Lower lobe of right lung (tissue), 2 donors: ENCODE results near the gene USP25. TPM values are rescaled to one million over a fixed set of nuclear protein-coding genes. Genes with fewer than 3 reads are reported as not detected.

Experiments used
- ATAC-seq, 2 donors: fragments of 200-7000 bp; cut with Tn5 transposase; one replicate each; pipeline ENCODE4 v1.9.1; 2020 to 2022; ENCODE audit warnings: mild to moderate bottlenecking in 2 of 2, moderate library complexity in 2 of 2
- DNase-seq: peaks from one replicate; pipeline ENCODE4 v3.0.0-alpha.2; 2020
- H3K27ac ChIP-seq: fragments of 200-600 bp; one replicate; pipeline ENCODE4 v1.8.0; 2022
- H3K27me3 ChIP-seq: fragments of 200-600 bp; one replicate; pipeline ENCODE4 v1.8.0; 2022; ENCODE audit warnings: low read depth
- H3K36me3 ChIP-seq: fragments of 200-600 bp; one replicate; pipeline ENCODE4 v1.8.0; 2022; ENCODE audit warnings: mild to moderate bottlenecking
- H3K4me1 ChIP-seq: fragments of 200-600 bp; one replicate; pipeline ENCODE4 v1.8.0; 2022
- H3K4me3 ChIP-seq: fragments of 200-600 bp; one replicate; pipeline ENCODE4 v1.8.0; 2022; ENCODE audit warnings: mild to moderate bottlenecking
- H3K9me3 ChIP-seq: fragments of 200-600 bp; one replicate; pipeline ENCODE4 v1.8.0; 2022
- intact Hi-C: fragments of 100-400 bp; cut with DNase I; formaldehyde crosslinking; loops from one replicate; pipeline ENCODE4 v1.11.0; 2022
- long read RNA-seq: library from polyadenylated mRNA; unstranded; transcript quantifications from one replicate; pipeline ENCODE4 v2.0.0, GENCODE V29; 2021
- total RNA-seq: library from RNA; stranded (reverse); fragmentation: NEBNext Ultra II Directional; extraction: Animal tissue kit (Norgen Biotek cat#: 25700); gene quantifications from one replicate; pipeline ENCODE4 v1.2.1, GENCODE V29; 2021
- TF ChIP-seq, protein P1 (sequence below): fragments of 200-600 bp; IDR thresholded peaks from one replicate; pipeline ENCODE4 v1.8.0; 2022; ENCODE audit warnings: antibody characterized with exemption, mild to moderate bottlenecking
- donor health status: DM: no; HTN: yes; CAD: no; lungs with severe emphysema.

The USP25 gene, protein sequence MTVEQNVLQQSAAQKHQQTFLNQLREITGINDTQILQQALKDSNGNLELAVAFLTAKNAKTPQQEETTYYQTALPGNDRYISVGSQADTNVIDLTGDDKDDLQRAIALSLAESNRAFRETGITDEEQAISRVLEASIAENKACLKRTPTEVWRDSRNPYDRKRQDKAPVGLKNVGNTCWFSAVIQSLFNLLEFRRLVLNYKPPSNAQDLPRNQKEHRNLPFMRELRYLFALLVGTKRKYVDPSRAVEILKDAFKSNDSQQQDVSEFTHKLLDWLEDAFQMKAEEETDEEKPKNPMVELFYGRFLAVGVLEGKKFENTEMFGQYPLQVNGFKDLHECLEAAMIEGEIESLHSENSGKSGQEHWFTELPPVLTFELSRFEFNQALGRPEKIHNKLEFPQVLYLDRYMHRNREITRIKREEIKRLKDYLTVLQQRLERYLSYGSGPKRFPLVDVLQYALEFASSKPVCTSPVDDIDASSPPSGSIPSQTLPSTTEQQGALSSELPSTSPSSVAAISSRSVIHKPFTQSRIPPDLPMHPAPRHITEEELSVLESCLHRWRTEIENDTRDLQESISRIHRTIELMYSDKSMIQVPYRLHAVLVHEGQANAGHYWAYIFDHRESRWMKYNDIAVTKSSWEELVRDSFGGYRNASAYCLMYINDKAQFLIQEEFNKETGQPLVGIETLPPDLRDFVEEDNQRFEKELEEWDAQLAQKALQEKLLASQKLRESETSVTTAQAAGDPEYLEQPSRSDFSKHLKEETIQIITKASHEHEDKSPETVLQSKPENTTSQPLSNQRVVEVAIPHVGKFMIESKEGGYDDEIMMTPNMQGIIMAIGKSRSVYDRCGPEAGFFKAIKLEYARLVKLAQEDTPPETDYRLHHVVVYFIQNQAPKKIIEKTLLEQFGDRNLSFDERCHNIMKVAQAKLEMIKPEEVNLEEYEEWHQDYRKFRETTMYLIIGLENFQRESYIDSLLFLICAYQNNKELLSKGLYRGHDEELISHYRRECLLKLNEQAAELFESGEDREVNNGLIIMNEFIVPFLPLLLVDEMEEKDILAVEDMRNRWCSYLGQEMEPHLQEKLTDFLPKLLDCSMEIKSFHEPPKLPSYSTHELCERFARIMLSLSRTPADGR
- 74.4 TPM for total RNA-seq
- long read RNA-seq, transcript USP25-201 (24 exons, 3,973 nt), result major isoform, 24 of 52 reads
- long read RNA-seq, partial matches to known transcripts, result 3 of 52 reads
- long read RNA-seq, other reads (novel, unspliced or antisense), result 23 of 52 reads

DNA sequence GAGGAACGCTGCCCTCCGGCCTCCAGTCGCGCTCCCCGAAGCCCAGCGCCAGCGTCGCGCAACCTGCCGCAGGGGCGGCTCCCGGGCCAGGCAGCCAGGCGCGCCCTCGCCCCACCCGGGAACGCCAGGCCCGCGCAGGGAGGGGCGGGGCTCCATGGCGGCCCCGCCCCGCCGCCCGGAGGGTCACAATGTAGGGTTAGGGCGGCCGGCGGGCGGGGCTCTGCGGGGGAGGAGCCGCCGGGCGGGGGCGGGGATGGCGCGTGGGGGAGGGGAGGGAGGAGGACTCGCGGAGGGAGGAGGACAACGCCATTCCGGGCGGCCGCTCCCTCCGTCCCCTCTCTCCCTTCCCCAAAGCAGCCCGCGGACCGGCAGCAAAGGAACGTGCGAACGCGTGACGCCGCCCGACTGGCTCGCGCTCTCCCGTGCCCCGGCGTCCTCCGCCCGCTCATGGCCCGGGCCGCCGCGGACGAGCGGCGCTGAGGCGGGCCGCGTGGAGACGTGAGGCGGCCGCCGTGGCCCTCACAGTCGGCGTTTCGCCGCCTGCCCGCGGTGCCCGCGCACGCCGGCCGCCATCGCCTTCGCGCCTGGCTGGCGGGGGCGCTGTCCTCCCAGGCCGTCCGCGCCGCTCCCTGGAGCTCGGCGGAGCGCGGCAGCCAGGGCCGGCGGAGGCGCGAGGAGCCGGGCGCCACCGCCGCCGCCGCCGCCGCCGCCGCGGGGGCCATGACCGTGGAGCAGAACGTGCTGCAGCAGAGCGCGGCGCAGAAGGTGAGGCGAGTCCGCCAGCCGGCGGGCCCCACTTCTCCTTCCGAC lies at the start of gene USP25:
TSS of gene USP25 (plus strand) at position 309 of the 810 bp plus-strand sequence. CDS start at position 721, 412 bp downstream.
- peak within 1 kb of the TSS; percentile 74 for H3K4me3 ChIP-seq

DNA sequence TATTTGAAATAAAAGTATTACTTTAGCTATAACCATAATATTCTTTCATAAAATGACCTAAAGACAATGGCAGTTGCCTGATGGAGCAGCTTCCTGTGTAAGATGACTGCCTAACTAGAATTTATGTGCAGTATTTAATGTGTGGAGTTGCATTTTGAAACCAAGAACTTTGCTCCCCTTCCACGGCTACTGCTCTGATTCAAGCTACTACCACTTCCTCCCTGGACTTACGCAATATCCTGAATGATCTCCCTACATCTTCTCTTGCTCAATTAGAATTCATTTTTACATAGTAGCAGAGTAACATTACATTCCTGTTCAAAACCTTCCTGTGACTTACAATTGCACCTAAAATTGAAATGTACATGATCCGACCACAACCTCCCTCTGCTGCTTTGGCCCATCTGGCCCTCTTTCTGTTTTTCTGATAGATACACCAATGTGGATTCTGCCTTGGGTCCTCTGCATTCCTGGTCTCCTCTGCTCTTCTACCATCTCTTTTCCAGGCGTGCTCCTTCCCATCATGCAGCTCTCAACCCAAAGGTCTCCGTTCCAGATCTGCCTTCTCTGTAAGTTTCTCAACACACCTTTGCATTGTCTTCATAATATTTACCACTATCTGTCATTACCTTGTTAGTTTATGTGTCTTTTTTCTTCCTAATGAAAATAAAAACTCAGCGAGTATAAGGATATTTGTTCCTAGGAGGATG lies 47.4 kb upstream of the USP25 start:
- peak overlapping the region; percentile 24 for H3K4me3 ChIP-seq
- ATAC-seq, result peak; percentile 82 to 87
- no peaks in the 10 kb centered on the region for H3K9me3 ChIP-seq
- H3K4me1 ChIP-seq, result no peaks in the 10 kb centered on the region
- H3K27me3 ChIP-seq, result no peaks in the 10 kb centered on the region
- TF ChIP-seq, protein P1, sequence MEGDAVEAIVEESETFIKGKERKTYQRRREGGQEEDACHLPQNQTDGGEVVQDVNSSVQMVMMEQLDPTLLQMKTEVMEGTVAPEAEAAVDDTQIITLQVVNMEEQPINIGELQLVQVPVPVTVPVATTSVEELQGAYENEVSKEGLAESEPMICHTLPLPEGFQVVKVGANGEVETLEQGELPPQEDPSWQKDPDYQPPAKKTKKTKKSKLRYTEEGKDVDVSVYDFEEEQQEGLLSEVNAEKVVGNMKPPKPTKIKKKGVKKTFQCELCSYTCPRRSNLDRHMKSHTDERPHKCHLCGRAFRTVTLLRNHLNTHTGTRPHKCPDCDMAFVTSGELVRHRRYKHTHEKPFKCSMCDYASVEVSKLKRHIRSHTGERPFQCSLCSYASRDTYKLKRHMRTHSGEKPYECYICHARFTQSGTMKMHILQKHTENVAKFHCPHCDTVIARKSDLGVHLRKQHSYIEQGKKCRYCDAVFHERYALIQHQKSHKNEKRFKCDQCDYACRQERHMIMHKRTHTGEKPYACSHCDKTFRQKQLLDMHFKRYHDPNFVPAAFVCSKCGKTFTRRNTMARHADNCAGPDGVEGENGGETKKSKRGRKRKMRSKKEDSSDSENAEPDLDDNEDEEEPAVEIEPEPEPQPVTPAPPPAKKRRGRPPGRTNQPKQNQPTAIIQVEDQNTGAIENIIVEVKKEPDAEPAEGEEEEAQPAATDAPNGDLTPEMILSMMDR, result no peak
- intact Hi-C loops, result no loop called here
- DNase-seq, result no peak
- peak overlapping the region; percentile 75 for H3K27ac ChIP-seq
- no peaks in the 10 kb centered on the region for H3K36me3 ChIP-seq

More for the DNA sequence above, at the start of gene USP25:
- DNase-seq (peak; percentile 94), ATAC-seq (peak; percentile 98 to 99)
- TF ChIP-seq, protein P1, result peak; percentile 13
- no peaks in the 10 kb centered on the region for H3K9me3 ChIP-seq
- H3K27me3 ChIP-seq, result no peaks in the 10 kb centered on the region
- intact Hi-C loops, result loop anchor here (10.0 kb wide), 1 partner anchor 115 kb away; no protein-coding TSS in a partner anchor
- H3K36me3 ChIP-seq, result no peaks in the 10 kb centered on the region
- peak within 1 kb of the TSS; percentile 94 for H3K27ac ChIP-seq
- H3K4me1 ChIP-seq, result peaks cover 39% of the 10 kb centered on the region

DNA sequence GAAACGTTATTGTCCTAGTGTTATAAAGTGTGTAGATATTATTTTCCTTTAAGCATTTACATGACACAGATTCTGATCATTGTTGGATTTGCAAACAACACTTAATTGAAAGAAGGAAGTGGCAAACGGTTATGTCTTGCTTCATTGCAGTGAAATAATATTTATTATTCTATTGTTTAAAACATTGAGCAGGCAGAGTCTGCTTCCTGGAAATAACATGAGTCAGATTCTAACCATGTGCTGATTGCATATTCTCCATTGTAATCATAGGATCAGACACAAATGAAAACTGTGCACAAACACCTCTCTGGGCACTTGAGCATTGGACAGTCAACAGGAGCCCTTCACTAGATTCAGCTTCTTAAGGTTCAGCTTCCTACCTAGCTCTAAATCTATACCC lies 46.8 kb upstream of the USP25 start:
- ATAC-seq (peak; percentile 62 to 75), DNase-seq (no peak)
- no peaks in the 10 kb centered on the region for H3K27me3 ChIP-seq
- TF ChIP-seq, protein P1, result no peak
- intact Hi-C loops, result no loop called here
- peak overlapping the region; percentile 24 for H3K4me3 ChIP-seq
- no peaks in the 10 kb centered on the region for H3K9me3 ChIP-seq
- H3K4me1 ChIP-seq, result no peaks in the 10 kb centered on the region
- H3K36me3 ChIP-seq, result no peaks in the 10 kb centered on the region
- peak overlapping the region; percentile 75 for H3K27ac ChIP-seq

DNA sequence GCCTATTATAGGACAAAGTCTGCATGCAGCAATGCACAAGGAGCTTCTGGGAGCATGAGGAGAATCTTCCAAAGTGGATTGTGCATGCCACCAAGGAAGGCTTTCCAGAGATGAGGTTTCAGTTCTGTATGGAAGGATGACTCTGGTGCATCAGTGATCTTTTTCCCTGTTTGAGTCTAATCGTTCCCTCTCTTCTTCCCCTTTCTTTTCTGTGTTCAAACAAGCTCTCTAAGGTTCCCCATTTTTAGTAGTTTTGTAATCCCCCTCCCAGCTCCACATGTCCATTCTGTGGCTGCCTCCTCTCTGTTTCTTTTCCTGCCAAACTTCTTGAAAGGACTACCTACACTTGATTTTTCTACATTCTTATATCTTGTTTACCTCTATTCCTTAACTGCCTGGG lies 43.3 kb upstream of the USP25 start:
- no peak overlapping the region for H3K4me3 ChIP-seq
- DNase-seq (no peak), ATAC-seq (peak; percentile 58 to 62)
- TF ChIP-seq, protein P1, result no peak
- H3K36me3 ChIP-seq, result no peaks in the 10 kb centered on the region
- H3K9me3 ChIP-seq, result no peaks in the 10 kb centered on the region
- no peaks in the 10 kb centered on the region for H3K4me1 ChIP-seq
- no peak overlapping the region for H3K27ac ChIP-seq
- intact Hi-C loops, result no loop called here
- H3K27me3 ChIP-seq, result no peaks in the 10 kb centered on the region
